GM23338 (cell line): ENCODE measurements around the gene FZD2.

Source experiments
- CREB1 ChIP-seq: fragments of 250-450 bp; sonication (Bioruptor Pico); IDR thresholded peaks from 2 replicates; pipeline ENCODE4 v1.5.0; 2020; ENCODE audit warnings: low read depth, mild to moderate bottlenecking, moderate library complexity
- CTCF ChIP-seq, 2 experiments: fragments of 200-600 bp in 1 of 2; sonication (generic) in 1 of 2; conservative IDR thresholded peaks; 2 replicates each; pipeline versions ENCODE4 v1.5.1 to v1.6.1; 2016 to 2017; ENCODE audit warnings: antibody characterized with exemption in 2 of 2, low read depth in 2 of 2, mild to moderate bottlenecking in 2 of 2, moderate library complexity in 1 of 2
- EZH2 ChIP-seq: fragments of 200-600 bp; sonication (generic); IDR thresholded peaks from one replicate; pipeline ENCODE4 v1.8.0; 2017; ENCODE audit warnings: antibody characterized with exemption, mild to moderate bottlenecking, low read depth; ENCODE audit not compliant: unreplicated experiment
- EZH2phosphoT487 ChIP-seq: fragments of 200-600 bp; sonication (generic); IDR thresholded peaks from one replicate; pipeline ENCODE4 v1.8.1; 2018; ENCODE audit warnings: antibody characterized with exemption; ENCODE audit not compliant: unreplicated experiment
- JUNB ChIP-seq: IDR thresholded peaks from one replicate; pipeline ENCODE4 v1.6.1; 2016; ENCODE audit warnings: antibody characterized with exemption; ENCODE audit not compliant: unreplicated experiment
- NANOG ChIP-seq: IDR thresholded peaks from 2 replicates; pipeline ENCODE4 v1.6.1; 2016; ENCODE audit warnings: antibody characterized with exemption, borderline replicate concordance
- POLR2AphosphoS5 ChIP-seq: IDR thresholded peaks from 2 replicates; pipeline ENCODE4 v1.6.1; 2016; ENCODE audit warnings: antibody characterized with exemption, low read depth
- REST ChIP-seq: IDR thresholded peaks from one replicate; pipeline ENCODE4 v1.6.1; 2018; ENCODE audit warnings: antibody characterized with exemption; ENCODE audit not compliant: unreplicated experiment

- TF ChIP-seq EZH2, result no peak
- no peak for TF ChIP-seq CTCF (conservative IDR thresholded peaks at IDR 0.05; ENCODE audit: low read depth in 2 of 2)
- TF ChIP-seq EZH2phosphoT487, result no peak
- TF ChIP-seq POLR2AphosphoS5, result no peak
- TF ChIP-seq NANOG, result no peak
- TF ChIP-seq REST, result no peak
- no peak for TF ChIP-seq CREB1 (CRISPR knock-in tag)
- no peak for TF ChIP-seq JUNB
These were observed 21.7 kb downstream of the FZD2 start for GRCh38 chr17:44578947-44579346.
